Measurements from ENCODE around the gene LPCAT3. TPM values are rescaled to one million over a fixed set of nuclear protein-coding genes. Genes with fewer than 3 reads are reported as not detected.

The LPCAT3 gene
- total RNA-seq, 4 donors from 2014 or later, result 45.1 to 68.4 (median 58.5) TPM

GRCh38 chr12:6955108-6956020 is 62.9 kb downstream of the LPCAT3 start:
- TF ChIP-seq CTCF (IDR thresholded peaks at IDR 0.05) (no peak), POLR2A (IDR thresholded peaks at IDR 0.05) (no peak)
- Histone ChIP-seq H3K4me1 (peaks cover 0 to 14% of the 10 kb centered on the region in 2 donors), H3K9me3 (no peaks in the 10 kb centered on the region), H3K27ac (no peak overlapping the region), H3K4me3 (replicated peaks in 1 of 3) (no peak overlapping the region), H3K27me3 (no peaks in the 10 kb centered on the region), H3K36me3 (no peaks in the 10 kb centered on the region)
- intact Hi-C loops (cut with DNase I), result no loop called here
- DNase-seq, result no peak
- 88 to 91% methylated on average over 16 to 21 of the region's 22 CpGs for WGBS, 2 donors

GRCh38 chr12:6954316-6955107 is 63.8 kb downstream of the LPCAT3 start:
- Histone ChIP-seq H3K27ac (no peak overlapping the region), H3K4me1 (peaks cover 0 to 9% of the 10 kb centered on the region in 2 donors), H3K9me3 (no peaks in the 10 kb centered on the region), H3K36me3 (no peaks in the 10 kb centered on the region), H3K27me3 (no peaks in the 10 kb centered on the region), H3K4me3 (replicated peaks in 1 of 3) (no peak overlapping the region)
- DNase-seq, result no peak
- intact Hi-C loops (cut with DNase I), result no loop called here
- TF ChIP-seq POLR2A (IDR thresholded peaks at IDR 0.05) (no peak), CTCF (IDR thresholded peaks at IDR 0.05) (no peak)
- WGBS, 2 donors, result 80 to 91% methylated on average over 6 to 18 of the region's 21 CpGs

GRCh38 chr12:6953442-6954315 is 64.6 kb downstream of the LPCAT3 start:
- H3K27ac ChIP-seq, result peak overlapping the region in 2 of 3 donors; percentile 41 to 56
- intact Hi-C loops (cut with DNase I), result no loop called here
- H3K4me1 ChIP-seq, result peaks cover 0 to 7% of the 10 kb centered on the region in 2 donors
- no peak for DNase-seq
- TF ChIP-seq CTCF (IDR thresholded peaks at IDR 0.05) (no peak), POLR2A (IDR thresholded peaks at IDR 0.05) (no peak)
- H3K9me3 ChIP-seq, result no peaks in the 10 kb centered on the region
- 53 to 79% methylated on average over 19 to 23 of the region's 24 CpGs for WGBS, 2 donors
- no peaks in the 10 kb centered on the region for H3K27me3 ChIP-seq
- H3K4me3 ChIP-seq (replicated peaks in 1 of 3), result no peak overlapping the region
- no peaks in the 10 kb centered on the region for H3K36me3 ChIP-seq

GRCh38 chr12:6952863-6953441 is 65.3 kb downstream of the LPCAT3 start:
- no peak for DNase-seq
- Histone ChIP-seq H3K27ac (peak overlapping the region in 2 of 3 donors; percentile 41 to 56), H3K9me3 (no peaks in the 10 kb centered on the region), H3K36me3 (no peaks in the 10 kb centered on the region), H3K4me1 (peaks cover 0 to 3% of the 10 kb centered on the region in 2 donors), H3K4me3 (replicated peaks in 1 of 3) (no peak overlapping the region), H3K27me3 (no peaks in the 10 kb centered on the region)
- intact Hi-C loops (cut with DNase I), result no loop called here
- TF ChIP-seq CTCF (IDR thresholded peaks at IDR 0.05) (no peak), POLR2A (IDR thresholded peaks at IDR 0.05) (no peak)
- WGBS, 2 donors, result 68 to 87% methylated on average over 14 to 15 of the region's 15 CpGs

Measured in thyroid gland (tissue), 4 donors.